ENCODE results near the gene DIP2B.
"Not testable (repeated sequence)": the region's sequence is repeated elsewhere in the genome, so short reads cannot be mapped to it uniquely, and the experiment has no call there.

The DIP2B gene

DNA sequence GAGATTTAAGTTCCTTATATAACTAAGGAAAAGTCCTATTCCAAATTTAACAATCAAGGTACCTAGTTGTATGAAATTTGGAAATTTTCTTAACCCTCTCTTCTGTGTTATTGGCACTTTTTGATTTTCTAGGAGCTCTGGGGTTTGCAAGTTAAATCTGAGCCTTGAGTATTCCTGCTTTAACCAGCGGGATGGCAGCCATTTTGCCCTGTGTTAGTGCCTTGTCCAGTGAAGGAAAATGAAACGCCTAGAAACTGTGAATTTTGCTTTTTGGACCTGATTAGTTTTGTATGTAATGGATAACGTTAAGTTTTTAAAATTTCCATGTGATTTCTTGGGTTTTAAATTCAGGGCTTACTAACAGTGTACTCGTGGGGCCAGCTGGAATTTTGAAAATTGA, 45.1 kb downstream of the DIP2B start:
- no peak for DNase-seq (ENCODE audit: low read depth, low spot score)

DNA sequence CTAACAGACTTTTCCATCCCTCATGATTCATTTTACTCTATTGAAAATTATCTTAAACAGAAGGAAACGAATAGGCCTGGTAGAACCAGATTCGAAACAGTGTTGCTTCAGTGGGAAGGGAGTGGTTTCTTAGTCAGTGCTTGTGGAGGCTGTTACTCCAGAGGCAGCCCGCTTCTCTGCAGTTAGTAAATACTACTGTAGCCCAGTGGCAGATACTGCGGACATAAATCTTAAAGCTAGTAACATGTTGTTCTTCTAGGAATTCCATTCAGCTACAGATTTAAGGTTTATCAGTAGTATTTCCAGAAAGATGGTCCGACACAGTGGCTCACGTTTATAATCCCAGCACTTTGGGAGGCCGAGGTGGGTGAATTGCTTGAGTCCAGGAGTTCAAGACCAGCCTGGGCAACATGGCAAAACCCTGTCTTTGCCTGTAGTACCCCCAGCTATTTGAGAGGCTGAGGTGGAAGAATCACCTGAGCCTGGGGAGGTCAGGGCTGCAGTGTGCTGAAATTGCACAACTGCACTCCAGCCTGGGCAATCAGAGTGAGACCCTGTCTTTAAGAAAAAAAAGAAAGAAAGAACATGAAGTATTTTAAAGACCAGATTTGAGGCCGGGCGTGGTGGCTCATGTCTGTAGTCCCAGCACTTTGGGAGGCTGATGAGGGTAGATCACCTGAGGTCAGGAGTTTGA, 45.9 kb downstream of the DIP2B start:
- DNase-seq (ENCODE audit: low read depth, low spot score), result no peak

DNA sequence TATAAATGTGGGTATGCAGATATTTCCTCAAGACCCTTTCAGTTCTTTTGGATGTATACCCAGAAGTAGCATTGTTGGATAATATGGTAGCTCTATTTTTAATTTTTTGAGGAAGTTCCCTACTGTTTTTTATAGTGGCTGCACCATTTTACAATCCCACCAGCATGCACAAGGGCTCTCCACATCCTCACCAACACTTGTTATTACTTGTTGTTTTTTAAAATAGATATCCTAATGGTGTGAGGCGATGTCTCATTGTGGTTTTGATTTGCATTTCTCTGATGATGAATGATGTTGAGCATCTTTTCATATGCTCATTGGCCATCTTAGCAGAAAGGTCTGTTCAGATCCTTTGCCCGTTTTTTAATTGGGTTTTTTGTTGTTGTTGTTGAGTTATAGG, 47.1 kb downstream of the DIP2B start:
- DNase-seq (ENCODE audit: low read depth, low spot score), result no peak

DNA sequence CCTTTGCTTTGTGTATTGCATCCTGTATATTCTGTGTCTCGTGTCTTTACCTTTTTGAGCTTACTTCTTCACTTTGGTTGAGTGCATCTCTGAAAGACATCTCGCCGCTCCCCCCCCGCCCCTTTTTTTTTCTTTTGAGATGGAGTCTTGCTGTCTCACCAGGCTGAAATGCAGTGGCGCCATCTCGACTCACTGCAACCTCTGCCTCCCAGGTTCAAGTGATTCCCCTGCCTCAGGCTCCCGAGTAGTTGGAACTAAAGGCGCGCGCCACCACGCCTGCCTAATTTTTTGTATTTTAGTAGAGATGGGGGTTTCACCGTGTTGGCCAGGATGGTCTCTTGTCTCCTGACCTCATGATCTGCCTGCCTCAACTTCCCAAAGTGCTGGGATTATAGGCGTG, 49.9 kb downstream of the DIP2B start:
- DNase-seq (ENCODE audit: low read depth, low spot score), result no peak

DNA sequence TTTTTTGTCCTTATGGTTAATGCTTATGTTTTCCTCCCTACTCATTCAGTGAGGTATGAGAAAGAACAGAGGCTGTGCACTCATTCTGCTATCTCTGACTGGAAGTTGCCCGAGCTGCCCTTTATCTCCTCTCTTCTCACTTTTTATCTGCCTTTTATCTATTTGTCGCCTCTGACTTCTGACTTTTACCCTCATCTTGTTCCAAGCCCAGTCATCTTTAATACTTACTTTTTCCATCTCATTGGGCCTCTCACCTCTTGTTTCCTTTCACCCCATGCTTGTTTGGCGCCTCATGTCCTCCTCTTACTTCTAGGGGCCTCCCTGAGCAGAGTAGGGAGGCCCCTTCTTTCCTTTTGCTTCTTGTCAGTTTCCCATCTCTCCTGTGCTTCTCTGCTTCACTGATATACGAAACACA, 50.7 kb downstream of the DIP2B start:
- no peak for DNase-seq (ENCODE audit: low read depth, low spot score)

DNA sequence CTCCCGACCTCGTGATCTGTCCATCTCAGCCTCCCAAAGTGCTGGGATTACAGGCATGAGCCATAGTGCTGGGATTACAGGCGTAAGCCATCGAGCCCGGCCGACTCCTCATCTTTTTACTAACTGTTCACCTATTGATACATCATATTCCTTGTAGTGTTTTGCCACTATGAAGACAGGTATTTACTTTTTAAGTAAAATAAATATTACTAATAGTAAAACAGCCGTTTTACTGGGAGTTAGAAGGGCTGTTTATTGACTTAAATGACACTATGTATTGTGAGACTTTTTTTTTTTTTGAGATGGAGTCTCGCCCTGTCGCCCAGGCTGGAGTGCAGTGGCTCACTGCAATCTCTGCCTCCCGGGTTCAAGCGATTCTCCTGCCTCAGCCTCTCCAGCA, 51.5 kb downstream of the DIP2B start:
- no peak for DNase-seq (ENCODE audit: low read depth, low spot score)

DNA sequence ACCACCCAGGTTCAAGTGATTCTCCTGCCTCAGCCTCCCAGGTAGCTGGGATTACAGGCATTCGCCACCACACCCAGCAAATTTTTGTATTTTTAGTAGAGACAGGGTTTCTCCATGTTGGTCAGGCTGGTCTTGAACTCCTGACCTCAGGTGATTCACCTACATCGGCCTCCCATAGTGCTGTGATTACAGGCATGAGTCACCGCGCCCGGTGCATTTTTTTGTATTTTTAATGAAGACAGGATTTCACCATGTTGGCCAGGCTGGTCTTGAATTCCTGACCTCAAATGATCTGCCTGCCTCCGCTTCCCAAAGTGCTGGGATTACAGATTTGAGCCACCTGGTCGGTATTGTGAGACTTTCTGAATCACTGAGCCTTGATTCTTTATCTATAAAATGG, 52.0 kb downstream of the DIP2B start:
- not testable (repeated sequence) for DNase-seq (ENCODE audit: low read depth, low spot score)

DNA sequence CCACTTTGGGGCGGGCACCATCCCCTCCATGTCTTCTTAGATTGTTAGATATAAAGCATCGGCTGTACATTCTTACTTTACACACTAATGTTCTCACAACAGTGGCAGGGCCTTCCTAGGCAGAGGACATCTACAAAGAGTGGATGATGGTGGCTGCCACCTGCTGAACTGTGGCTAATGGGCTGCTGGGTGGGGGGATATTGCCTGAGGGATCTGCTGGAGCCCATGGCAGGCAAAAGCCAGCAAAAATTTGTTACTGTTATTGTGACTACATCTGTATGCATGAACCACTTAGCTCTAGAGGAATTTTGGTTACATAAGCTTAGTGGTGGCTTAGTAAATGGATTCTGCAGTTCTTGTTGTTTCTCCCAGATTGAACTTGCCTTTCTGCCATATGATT, 52.6 kb downstream of the DIP2B start:
- no peak for DNase-seq (ENCODE audit: low read depth, low spot score)

DNA sequence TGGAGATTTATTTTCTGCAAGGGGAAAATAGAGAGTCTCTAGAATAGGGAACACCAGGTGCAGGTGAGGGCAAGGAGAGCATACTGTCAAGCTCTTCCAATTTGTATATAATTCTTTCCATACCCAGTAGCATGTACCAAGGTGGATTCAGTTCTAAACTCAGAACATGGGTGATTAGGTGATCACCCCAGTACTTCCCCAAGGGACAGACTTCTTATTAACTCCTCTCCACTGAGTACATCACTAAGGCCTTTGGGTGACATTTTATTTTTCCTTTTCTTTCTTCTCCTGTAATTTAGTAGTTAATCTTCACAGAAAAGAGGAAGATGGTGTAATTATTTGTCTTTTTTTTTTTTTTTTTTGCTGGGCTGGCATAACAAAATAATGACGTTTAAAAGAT, 54.2 kb downstream of the DIP2B start:
- no peak for DNase-seq (ENCODE audit: low read depth, low spot score)

DNA sequence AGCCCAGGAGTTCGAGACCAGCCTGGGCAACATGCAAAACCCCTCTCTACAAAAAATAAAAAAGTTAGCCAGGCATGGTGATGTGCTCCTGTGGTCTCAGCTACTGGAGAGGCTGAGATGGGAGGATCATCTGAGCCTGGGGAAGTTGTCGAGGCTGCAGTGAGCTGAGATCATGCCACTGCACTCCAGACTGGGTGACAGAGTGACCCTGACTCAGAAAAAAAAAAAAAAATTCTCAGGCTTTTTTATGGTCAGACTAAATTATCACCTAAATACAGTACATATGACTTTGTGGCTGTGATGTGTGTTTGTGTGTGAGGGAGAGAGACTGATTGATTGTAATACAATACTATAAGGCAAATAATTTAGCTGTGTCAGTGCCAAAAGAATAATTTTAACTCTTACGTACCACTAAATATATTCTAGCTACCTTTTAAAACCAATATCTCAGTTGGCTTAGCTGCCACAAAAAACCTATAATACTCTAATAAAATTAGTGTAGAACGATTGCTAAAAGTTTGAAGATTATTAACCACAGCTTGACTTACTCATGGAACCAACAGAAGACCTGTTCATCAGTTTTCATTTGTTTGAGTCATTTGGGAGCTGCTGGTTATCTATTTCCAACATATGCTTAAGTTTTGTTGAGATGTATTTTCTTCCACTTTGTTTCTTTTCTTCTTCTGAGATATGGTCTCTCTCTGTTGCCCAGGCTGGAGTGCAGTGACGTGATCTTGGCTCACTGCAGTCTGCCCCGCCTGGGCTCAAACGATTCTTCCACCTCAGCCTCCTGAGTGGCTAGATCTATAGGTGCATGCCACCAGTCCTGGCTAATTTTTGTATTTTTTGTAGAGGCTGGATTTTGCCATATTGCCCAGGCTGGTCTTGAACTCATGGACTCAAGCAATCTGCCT, 58.0 kb downstream of the DIP2B start:
- no peak for DNase-seq (ENCODE audit: low read depth, low spot score)

DNA sequence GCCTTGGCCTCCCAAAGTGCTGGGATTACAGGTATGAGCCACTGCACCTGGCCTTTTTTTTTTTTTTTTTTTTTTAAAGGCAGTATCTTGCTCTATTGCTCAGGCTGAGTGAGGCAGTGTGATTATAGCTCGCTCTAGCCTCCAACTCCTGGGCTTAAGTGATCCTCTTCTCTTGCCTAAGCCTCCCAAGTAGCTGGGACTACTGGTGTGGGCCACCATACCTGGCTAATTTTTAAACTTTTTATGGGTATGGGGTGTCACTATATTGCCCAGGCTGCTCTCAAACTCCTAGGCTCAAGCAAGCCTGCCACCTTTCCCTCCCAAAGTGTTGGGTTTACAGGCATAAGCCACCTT, 58.6 kb downstream of the DIP2B start:
- no peak for DNase-seq (ENCODE audit: low read depth, low spot score)

DNA sequence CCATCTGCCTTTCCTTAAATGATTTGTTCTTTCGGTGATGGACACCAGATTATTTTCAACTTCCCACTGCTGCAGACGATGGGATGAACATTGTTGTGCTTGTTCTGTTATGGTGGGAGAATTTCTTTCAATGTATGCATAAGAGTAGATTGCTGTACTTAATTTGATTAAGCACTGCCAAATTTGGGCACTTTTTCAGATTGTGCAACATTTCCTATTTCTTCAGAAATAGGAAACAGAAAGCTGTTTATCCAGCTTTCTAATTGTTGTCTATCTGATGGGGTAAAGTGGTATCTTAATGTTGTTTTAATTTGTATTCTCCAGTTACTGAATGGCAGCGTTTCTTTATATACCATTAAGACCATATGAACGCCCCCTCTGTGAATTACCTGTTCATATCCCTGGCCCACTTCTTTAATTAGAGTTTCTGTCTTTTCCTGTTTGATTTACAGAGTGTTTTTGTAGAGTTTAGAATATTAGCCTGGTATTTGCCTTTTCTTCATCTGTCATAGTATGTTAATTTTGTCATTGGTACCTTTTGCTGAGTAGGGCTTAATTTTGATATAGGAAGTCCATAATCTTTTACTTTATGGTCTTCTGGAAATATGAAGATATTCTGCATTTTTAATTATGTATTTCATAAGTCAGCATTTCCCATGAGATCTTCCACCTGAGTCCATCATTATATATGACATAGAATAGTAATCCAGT, 59.6 kb downstream of the DIP2B start:
- DNase-seq (ENCODE audit: low read depth, low spot score), result no peak

DNA sequence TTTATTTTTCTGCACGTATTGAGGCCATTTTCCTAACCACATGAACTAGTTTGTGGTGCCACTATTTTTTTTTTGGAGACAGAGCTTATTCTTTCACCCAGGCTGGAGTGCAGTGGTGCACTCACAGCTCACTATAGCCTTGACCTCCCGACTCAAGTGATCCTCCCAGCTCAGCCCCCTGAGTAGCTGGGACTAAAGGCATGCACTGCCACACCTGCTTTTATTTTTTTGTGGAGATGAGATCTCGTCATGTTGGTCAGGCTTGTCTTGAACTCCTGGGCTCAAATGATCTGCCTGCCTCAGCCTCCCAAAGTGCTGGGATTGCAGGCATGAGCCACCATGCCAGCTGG, 60.1 kb downstream of the DIP2B start:
- DNase-seq (ENCODE audit: low read depth, low spot score), result no peak

DNA sequence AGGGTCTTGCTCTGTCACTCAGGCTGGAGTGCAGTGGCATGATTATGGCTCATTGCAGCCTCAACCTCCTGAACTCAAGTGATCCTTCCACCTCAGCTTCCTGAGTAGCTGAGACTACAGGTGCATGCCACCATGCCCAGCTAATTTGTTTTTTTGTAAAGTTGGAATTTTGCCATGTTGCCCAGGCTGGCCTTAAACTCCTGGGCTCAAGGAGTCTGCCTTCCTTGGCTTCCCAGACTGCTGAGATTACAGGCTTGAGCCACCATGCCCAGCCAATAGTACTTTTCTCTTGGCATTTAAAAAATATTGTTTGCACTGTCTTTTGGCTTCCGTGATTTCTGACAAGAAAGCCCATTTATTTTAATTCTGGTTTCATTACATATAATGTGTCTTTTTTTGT, 61.3 kb downstream of the DIP2B start:
- no peak for DNase-seq (ENCODE audit: low read depth, low spot score)

DNA sequence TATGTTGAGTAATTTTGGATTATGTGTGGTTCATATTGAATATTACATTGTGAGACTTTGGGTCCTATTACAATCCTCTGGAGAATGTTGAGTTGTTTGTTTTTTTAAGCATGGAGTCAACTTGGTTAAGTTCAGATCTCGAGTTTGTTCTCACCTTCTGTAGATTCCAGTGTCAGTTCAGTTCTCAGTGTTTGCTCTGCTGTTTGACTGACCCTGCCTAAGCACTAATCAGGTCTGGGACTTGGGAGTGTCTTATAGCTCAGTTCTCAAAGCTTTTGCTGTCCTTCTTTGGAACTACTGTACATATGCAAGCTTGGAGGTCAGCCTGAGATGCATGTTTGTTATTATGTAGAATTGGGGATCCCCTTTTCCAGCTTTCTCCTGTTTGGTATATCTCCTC, 63.1 kb downstream of the DIP2B start:
- no peak for DNase-seq (ENCODE audit: low read depth, low spot score)

DNA sequence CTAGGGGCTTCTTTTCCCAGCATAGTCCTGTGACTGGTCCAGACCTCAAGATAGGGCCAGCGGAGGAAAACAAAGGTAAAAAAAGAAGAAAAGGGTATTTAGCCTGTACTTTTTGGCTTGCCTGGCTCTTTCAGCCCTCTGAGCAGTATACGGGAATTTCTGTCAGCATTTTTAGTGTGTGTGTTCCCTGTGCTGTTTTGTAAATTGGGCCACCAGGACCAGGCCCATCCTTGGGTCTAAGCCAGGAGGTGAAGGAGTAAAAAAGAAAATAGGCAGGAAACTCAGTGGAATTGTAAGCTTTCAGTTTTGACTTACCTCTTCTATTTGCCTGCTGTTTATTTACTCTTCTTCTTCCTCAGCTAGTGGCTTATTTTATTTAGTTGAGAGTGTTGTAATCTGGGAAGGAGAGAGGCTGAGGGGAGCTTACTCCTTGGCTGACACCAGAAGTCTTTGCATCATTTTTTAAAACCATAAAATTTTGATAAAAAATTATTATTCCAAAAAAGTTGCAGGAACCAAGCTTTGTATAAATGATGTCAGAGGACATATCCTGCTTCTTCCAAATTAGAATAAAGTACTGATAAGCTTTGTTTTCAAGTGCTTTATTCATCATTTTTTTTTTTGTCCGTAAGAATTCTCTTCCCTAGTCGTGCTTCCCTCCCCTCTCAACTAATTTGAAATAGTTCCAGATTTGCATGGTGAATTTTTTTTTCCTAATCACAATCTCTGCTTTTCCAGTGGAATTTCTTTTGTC, 63.7 kb downstream of the DIP2B start:
- no peak for DNase-seq (ENCODE audit: low read depth, low spot score)

DNA sequence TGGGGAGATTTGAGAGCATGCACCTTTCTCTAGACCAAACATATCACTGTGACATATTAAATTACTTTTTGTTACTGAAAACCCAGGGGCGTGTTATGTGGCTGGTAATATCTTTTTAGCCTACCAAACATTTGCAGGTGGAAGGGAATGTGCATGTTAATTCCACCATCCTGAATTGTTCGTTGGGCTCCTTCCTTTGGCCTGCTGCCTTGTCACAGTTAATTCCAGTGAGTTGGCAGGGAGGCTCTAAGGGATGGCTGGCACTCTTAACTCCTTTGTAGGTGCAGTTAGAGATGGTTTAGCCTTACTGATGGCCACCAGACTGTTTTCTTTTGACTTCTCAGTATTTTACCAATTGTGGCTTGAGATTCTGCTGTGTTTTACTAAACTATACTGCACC, 64.5 kb downstream of the DIP2B start:
- DNase-seq (ENCODE audit: low read depth, low spot score), result no peak

DNA sequence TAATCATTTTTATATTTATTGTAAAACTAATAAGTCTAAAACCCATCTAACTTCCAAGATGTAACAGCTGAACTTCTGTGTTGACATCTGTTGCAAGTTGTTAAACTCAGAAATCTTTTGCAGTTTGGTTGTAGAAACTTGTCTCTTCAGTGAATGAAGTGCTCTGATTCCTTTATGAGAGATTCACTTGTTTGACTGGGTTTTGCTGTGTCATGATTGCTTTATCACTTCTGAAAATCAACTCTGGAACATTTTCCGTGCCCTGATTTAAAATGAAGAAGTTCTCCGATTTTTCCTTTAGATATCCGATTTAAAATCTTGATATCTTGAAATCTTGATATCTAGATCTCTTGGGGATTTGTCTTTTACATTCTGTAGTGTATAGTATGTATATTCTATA, 65.1 kb downstream of the DIP2B start:
- DNase-seq (ENCODE audit: low read depth, low spot score), result no peak

DNA sequence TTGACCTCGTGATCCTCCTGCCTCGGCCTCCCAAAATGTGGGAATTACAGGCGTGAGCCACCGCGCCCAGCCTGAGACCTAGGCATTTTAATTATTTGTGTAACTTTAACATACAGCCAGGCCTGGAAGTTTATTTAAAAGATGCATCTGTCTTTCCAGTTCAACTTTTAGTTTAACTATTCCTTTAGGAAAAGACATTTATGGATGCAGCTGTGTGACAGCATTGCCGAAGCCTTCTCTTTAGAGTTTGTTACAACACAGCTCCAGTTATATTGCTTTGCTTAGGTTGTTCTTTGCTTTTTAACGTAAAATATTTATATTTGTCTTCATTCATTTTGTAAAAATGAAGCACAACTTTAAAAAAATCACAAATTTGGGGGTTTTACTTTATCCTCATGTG, 67.0 kb downstream of the DIP2B start:
- no peak for DNase-seq (ENCODE audit: low read depth, low spot score)

DNA sequence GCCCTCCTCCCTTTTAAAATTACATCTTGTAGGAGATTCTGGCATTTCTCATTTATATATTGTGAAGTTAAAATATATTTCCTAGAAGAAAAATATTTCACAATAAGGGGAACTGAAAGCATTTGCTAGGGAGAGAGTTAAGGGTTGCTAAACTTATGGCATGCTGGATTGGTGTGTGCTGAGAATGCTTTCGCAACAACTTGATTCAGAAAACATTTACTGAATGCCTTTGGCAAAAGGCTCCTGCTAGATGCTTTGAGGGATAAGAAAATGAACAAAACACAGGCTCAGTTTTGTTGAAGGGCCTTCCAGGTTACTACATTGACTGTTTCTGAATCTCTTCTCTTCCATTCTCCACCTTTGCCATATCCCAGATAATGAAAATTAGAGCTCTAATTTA, 67.5 kb downstream of the DIP2B start:
- DNase-seq (ENCODE audit: low read depth, low spot score), result no peak

DNA sequence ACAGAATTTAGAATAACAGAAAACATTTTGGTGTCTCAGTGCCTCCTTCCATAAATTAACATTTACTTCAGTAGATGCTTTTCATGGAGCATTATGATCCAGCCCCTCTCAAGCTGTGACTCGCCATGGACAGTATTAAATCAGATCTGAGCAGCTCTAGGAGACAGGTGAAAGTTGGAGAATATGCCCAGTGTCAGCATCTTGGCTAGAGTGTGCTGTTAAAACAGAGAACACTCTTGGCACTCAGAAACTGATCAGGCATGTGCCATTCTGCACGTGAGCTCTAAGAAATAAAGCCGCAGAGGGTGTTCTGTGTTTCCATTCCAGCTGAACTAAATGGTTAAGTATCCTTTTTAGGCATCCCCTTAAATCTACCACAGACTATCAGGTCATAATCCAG, 68.0 kb downstream of the DIP2B start:
- DNase-seq (ENCODE audit: low read depth, low spot score), result no peak

DNA sequence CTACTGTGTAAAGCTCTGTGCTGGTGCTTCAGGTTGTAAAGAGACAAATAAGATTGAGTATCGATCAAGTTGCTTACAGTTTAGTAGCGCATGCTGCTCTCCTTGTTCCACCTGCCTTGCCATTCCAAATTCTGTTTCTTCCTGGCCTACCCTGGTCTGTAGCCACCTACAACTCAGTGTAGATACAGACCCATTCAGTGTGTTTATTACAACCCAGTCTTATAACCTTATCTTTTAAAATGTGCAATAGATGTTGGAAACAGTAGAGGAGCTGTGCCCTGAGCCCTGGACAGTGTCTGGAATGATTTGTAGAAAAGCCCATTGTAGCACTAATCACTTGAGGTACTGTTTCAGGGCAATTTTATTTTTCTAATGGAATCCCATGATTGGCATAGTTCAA, 68.5 kb downstream of the DIP2B start:
- no peak for DNase-seq (ENCODE audit: low read depth, low spot score)
